ENCODE results near the gene FAM136A.

DNA sequence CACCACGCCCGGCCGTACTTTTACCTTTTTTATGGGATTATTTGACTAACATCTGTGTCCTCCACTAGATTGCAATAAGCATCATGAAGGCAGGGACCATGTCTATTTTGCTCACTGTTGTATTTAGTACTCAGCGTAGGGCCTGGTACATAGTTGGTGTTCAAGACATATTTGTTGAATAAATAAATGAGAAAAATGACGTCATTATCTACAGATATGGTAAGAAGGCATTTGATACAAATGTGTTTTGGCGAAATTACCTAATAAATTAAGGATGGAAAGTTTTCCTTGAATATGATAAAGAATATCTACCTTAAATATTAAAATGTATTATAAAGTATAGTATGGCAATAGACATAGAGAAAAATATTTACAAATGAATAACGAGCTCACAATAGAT, 24.0 kb upstream of the FAM136A start:
- TF ChIP-seq EP300 (IDR thresholded peaks at IDR 0.05; ENCODE audit: borderline replicate concordance) (no peak), MAX (IDR thresholded peaks at IDR 0.05) (no peak), TCF12 (IDR thresholded peaks at IDR 0.05; ENCODE audit: low read depth) (no peak), FOXM1 (IDR thresholded peaks at IDR 0.05; ENCODE audit: borderline replicate concordance, low read depth) (no peak), TEAD4 (IDR thresholded peaks at IDR 0.05) (no peak), USF1 (IDR thresholded peaks at IDR 0.05) (no peak), TAF1 (IDR thresholded peaks at IDR 0.05; ENCODE audit: low read depth) (no peak), RAD21 (IDR thresholded peaks at IDR 0.05; ENCODE audit: low read depth) (no peak), EGR1 (IDR thresholded peaks at IDR 0.05) (no peak), CREB1 (IDR thresholded peaks at IDR 0.05; ENCODE audit: low read depth) (no peak), CEBPB (IDR thresholded peaks at IDR 0.05) (no peak), YY1 (IDR thresholded peaks at IDR 0.05; ENCODE audit: low read depth) (no peak), REST (IDR thresholded peaks at IDR 0.05; ENCODE audit: low read depth) (no peak)

Data from Ishikawa (cell line).